SK-N-SH (cell line): ENCODE results near the gene RFX3. TPM values are rescaled to one million over a fixed set of nuclear protein-coding genes. Genes with fewer than 3 reads are reported as not detected.

ENCODE experiments used
- CTCF ChIA-PET: fragments of 300-600, 350-600 bp; formaldehyde crosslinking; extraction: SDS; loops from one replicate; lab custom pipeline; 2021; lab: Yijun Ruan, JAX
- POLR2A ChIA-PET: fragments of 350-600 bp; sonication (Branson Sonifier 250); formaldehyde crosslinking; extraction: SDS; loops from one replicate; lab custom pipeline; 2020; ENCODE audit warnings: antibody characterized with exemption, inconsistent platforms; lab: Yijun Ruan, JAX
- DNase-seq: peaks from one replicate; pipeline ENCODE4 v3.0.0; 2012
- H2AFZ ChIP-seq: fragments of 200-600 bp; sonication (generic); 2 replicates; pipeline ENCODE4 v1.8.1; 2016; ENCODE audit warnings: antibody characterized with exemption, mild to moderate bottlenecking, low read depth
- H3F3A ChIP-seq: fragments of 200-600 bp; sonication (generic); replicated peaks from 2 replicates; pipeline ENCODE3; 2016; ENCODE audit warnings: antibody characterized with exemption, mild to moderate bottlenecking; ENCODE audit not compliant: insufficient read depth
- H3K27ac ChIP-seq, 2 experiments: fragments of 200-500 bp in 1 of 2; fragments of 200-600 bp in 1 of 2; sonication (Bioruptor generic) in 1 of 2; sonication (generic), shearing (Covaris generic) in 1 of 2; 2 replicates each; pipeline versions ENCODE4 v1.5.1 to v1.6.1; 2014 to 2016; ENCODE audit warnings: low read depth in 2 of 2, inconsistent platforms in 1 of 2, low read length in 1 of 2, mild to moderate bottlenecking in 1 of 2, mixed read lengths in 1 of 2
- H3K27me3 ChIP-seq: fragments of 200-600 bp; sonication (generic), shearing (Covaris generic); 2 replicates; pipeline ENCODE4 v1.6.1; 2016; ENCODE audit warnings: mixed run types; ENCODE audit not compliant: insufficient read depth
- H3K36me3 ChIP-seq, 2 experiments: fragments of 200-500 bp in 1 of 2; fragments of 200-600 bp in 1 of 2; sonication (Bioruptor generic) in 1 of 2; sonication (generic) in 1 of 2; replicated peaks in 1 of 2; 2 replicates each; pipeline versions ENCODE3 to v1.5.1; 2014 to 2016; ENCODE audit warnings: low read length in 1 of 2, mild to moderate bottlenecking in 1 of 2; ENCODE audit not compliant: insufficient read depth in 2 of 2, control insufficient read depth in 1 of 2
- H3K4me1 ChIP-seq, 2 experiments: fragments of 200-500 bp in 1 of 2; fragments of 200-600 bp in 1 of 2; sonication (Bioruptor generic) in 1 of 2; sonication (generic), shearing (Covaris generic) in 1 of 2; 2 replicates each; pipeline versions ENCODE4 v1.5.1 to v1.6.1; 2014 to 2016; ENCODE audit warnings: low read depth in 1 of 2, low read length in 1 of 2, mixed run types in 1 of 2; ENCODE audit not compliant: insufficient read depth in 2 of 2, control insufficient read depth in 1 of 2
- H3K4me2 ChIP-seq: fragments of 200-600 bp; sonication (generic), shearing (Covaris generic); 2 replicates; pipeline ENCODE4 v1.6.1; 2017; ENCODE audit warnings: mixed run types
- H3K4me3 ChIP-seq, 2 experiments: fragments of 200-500 bp in 1 of 2; fragments of 200-600 bp in 1 of 2; sonication (Bioruptor generic) in 1 of 2; sonication (generic), shearing (Covaris generic) in 1 of 2; 2 replicates each; pipeline versions ENCODE4 v1.5.1 to v1.8.1; 2014 to 2016; ENCODE audit warnings: low read depth in 2 of 2, inconsistent platforms in 1 of 2, low read length in 1 of 2, mild to moderate bottlenecking in 1 of 2, mixed read lengths in 1 of 2, moderate library complexity in 1 of 2
- H3K79me2 ChIP-seq: fragments of 200-600 bp; sonication (generic); 2 replicates; pipeline ENCODE4 v1.8.1; 2017; ENCODE audit warnings: mild to moderate bottlenecking; ENCODE audit not compliant: insufficient read depth
- H3K9ac ChIP-seq: fragments of 200-600 bp; sonication (generic); 2 replicates; pipeline ENCODE4 v1.6.1; 2017; ENCODE audit warnings: mixed run types
- H3K9me2 ChIP-seq: fragments of 200-600 bp; sonication (generic); 2 replicates; pipeline ENCODE4 v1.6.1; 2017; ENCODE audit warnings: mixed run types
- H3K9me3 ChIP-seq: fragments of 200-600 bp; sonication (generic); 2 replicates; pipeline ENCODE4 v1.6.1; 2017; ENCODE audit warnings: mixed run types, mild to moderate bottlenecking, moderate library complexity
- H4K20me1 ChIP-seq: fragments of 200-600 bp; sonication (generic); 2 replicates; pipeline ENCODE4 v1.6.1; 2017; ENCODE audit warnings: mild to moderate bottlenecking, mixed run types; ENCODE audit not compliant: insufficient read depth
- GABPA ChIP-seq: IDR thresholded peaks from 2 replicates; pipeline ENCODE4 v1.4.0; 2012; ENCODE audit warnings: low read depth, mild to moderate bottlenecking
- IRF3 ChIP-seq: fragments of 150-350 bp; IDR thresholded peaks from 2 replicates; pipeline ENCODE4 v1.6.1; 2016; ENCODE audit warnings: mild to moderate bottlenecking, low read depth, low read length
- MAX ChIP-seq: IDR thresholded peaks from 2 replicates; pipeline ENCODE4 v1.4.0; 2012; ENCODE audit warnings: low read depth
- MEF2A ChIP-seq: IDR thresholded peaks from 2 replicates; pipeline ENCODE4 v1.4.0; 2012; ENCODE audit warnings: low read depth, borderline replicate concordance
- REST ChIP-seq: IDR thresholded peaks from 2 replicates; pipeline ENCODE4 v1.6.1; 2012; ENCODE audit warnings: mild to moderate bottlenecking, low read depth, low read length, moderate library complexity
- RFX5 ChIP-seq: IDR thresholded peaks from 2 replicates; pipeline ENCODE4 v1.6.1; 2012; ENCODE audit warnings: mild to moderate bottlenecking, improper control_type of control experiment, low read length
- RXRA ChIP-seq: IDR thresholded peaks from 2 replicates; pipeline ENCODE4 v1.4.0; 2012; ENCODE audit warnings: low read depth, mild to moderate bottlenecking, borderline replicate concordance
- SIN3A ChIP-seq: IDR thresholded peaks from 2 replicates; pipeline ENCODE4 v1.6.1; 2012; ENCODE audit warnings: low read depth, mild to moderate bottlenecking, low read length, moderate library complexity, borderline replicate concordance
- TAF1 ChIP-seq: IDR thresholded peaks from 2 replicates; pipeline ENCODE4 v1.6.1; 2012; ENCODE audit warnings: low read depth, mild to moderate bottlenecking, low read length, moderate library complexity, borderline replicate concordance
- USF1 ChIP-seq: IDR thresholded peaks from 2 replicates; pipeline ENCODE4 v1.4.0; 2012; ENCODE audit warnings: low read depth, borderline replicate concordance
- WGBS: methylation state at CpG from one replicate; pipeline ENCODE4 v1.1.6; 2017; ENCODE audit warnings: low lambda C conversion rate; 5-methylcytosine and 5-hydroxymethylcytosine counted together
- polyA plus RNA-seq, 3 experiments: library from polyadenylated mRNA; depleted of rRNA; stranded (reverse); fragments of >200 nt; gene quantifications; 2 replicates each; pipeline ENCODE4 v1.2.3, GENCODE V29; 2012

RFX3 gene
- polyA plus RNA-seq, 1 of the 3 experiments (the other 2 are of a cell fraction), result 1.7 TPM

- Histone ChIP-seq H3K9me2 (no peaks in the 10 kb centered on the region), H3K9me3 (peaks cover 8% of the 10 kb centered on the region; the same call in 1 of the 2 replicates), H3K4me1 (no peaks in the 10 kb centered on the region; a peak in 1 of 4 replicates), H2AFZ (no peak overlapping the region), H3K27me3 (no peaks in the 10 kb centered on the region), H3K4me3 (no peak overlapping the region), H3F3A (peaks cover 3% of the 10 kb centered on the region), H4K20me1 (no peaks in the 10 kb centered on the region), H3K79me2 (no peaks in the 10 kb centered on the region), H3K36me3 (peaks cover 3 to 14% of the 10 kb centered on the region in 2 experiments), H3K27ac (no peak overlapping the region), H3K9ac (no peak overlapping the region), H3K4me2 (no peak overlapping the region)
- no peak for DNase-seq
- ChIA-PET POLR2A (no interaction called here), CTCF (no interaction called here)
- TF ChIP-seq SIN3A (no peak), IRF3 (no peak), MEF2A (no peak), REST (no peak), USF1 (no peak), MAX (no peak), RXRA (no peak), RFX5 (no peak), GABPA (no peak), TAF1 (no peak)
- 93% methylated on average over 4 of the region's 4 CpGs for WGBS
Measured at GRCh38 chr9:3477236-3477834, 48.5 kb downstream of the RFX3 start.
